Left lung (tissue), 10 donors: ENCODE results near the gene COA8. TPM values are rescaled to one million over a fixed set of nuclear protein-coding genes. Genes with fewer than 3 reads are reported as not detected.

Source experiments
- ATAC-seq: fragments of 200-7000 bp; cut with Tn5 transposase; one replicate; pipeline ENCODE4 v1.9.1; 2020; ENCODE audit warnings: moderate library complexity
- DNase-seq, 4 donors: peaks; one replicate each; pipeline ENCODE4 v3.0.0-alpha.2; 2013 to 2020
- H3K27ac ChIP-seq, 2 donors: fragments of 200-600 bp; sonication (generic) in 1 of 2; one replicate each; pipeline versions ENCODE4 v1.5.0 to v1.8.0; 2020 to 2021
- H3K27me3 ChIP-seq, 2 donors: fragments of 200-600 bp; sonication (generic) in 1 of 2; one replicate each; pipeline versions ENCODE4 v1.5.0 to v1.8.0; 2020 to 2021
- H3K36me3 ChIP-seq, 2 donors: fragments of 200-600 bp; sonication (generic) in 1 of 2; one replicate each; pipeline versions ENCODE4 v1.5.0 to v1.8.0; 2020 to 2021
- H3K4me1 ChIP-seq, 2 donors: fragments of 200-600 bp; one replicate each; pipeline ENCODE4 v1.8.0; 2021
- H3K4me3 ChIP-seq, 2 donors: fragments of 200-600 bp; sonication (generic) in 1 of 2; one replicate each; pipeline versions ENCODE4 v1.5.0 to v1.8.0; 2020 to 2021; ENCODE audit warnings: mild to moderate bottlenecking in 1 of 2
- H3K9me3 ChIP-seq, 2 donors: fragments of 200-600 bp; sonication (generic) in 1 of 2; one replicate each; pipeline versions ENCODE4 v1.5.0 to v1.8.0; 2020 to 2021
- CTCF ChIP-seq, 2 donors: fragments of 200-600 bp; sonication (generic) in 1 of 2; IDR thresholded peaks; one replicate each; pipeline versions ENCODE4 v1.5.0 to v1.8.0; 2021; ENCODE audit warnings: antibody characterized with exemption in 2 of 2
- intact Hi-C, 2 donors: fragments of 100-400 bp; cut with DNase I; formaldehyde crosslinking; loops; one replicate each; pipeline versions ENCODE4 v1.11.2 to v1.14.2; 2022
- polyA plus RNA-seq, 6 donors: library from polyadenylated mRNA; unstranded; fragments of 120-200 nt; gene quantifications; one replicate each; pipeline ENCODE4 v1.2.1, GENCODE V29; 2013; ENCODE audit not compliant: insufficient read length in 6 of 6
- total RNA-seq, 2 donors: library from RNA; stranded (reverse); fragmentation: NEBNext Ultra II Directional; extraction: Animal tissue kit (Norgen Biotek cat#: 25700); gene quantifications; one replicate each; pipeline ENCODE4 v1.2.1, GENCODE V29; 2021
- donor health status: DM: no; HTN: yes; CAD: no.
- donor health status: DM: no; HTN: no; CAD: no.

Gene COA8
- total and polyA plus RNA-seq, 8 donors: 33.2 to 41.7 (median 37.8) TPM

GRCh38 chr14:103594265-103594664 is 31.5 kb downstream of the COA8 start:
- Histone ChIP-seq H3K9me3 (no peaks in the 10 kb centered on the region), H3K4me1 (no peaks in the 10 kb centered on the region), H3K36me3 (peaks cover 0 to 23% of the 10 kb centered on the region in 2 donors), H3K27me3 (no peaks in the 10 kb centered on the region), H3K27ac (no peak overlapping the region), H3K4me3 (no peak overlapping the region)
- DNase-seq (peak in 1 of 4 donors; percentile 35), ATAC-seq (peak; percentile 33)
- TF ChIP-seq CTCF (IDR thresholded peaks at IDR 0.05): no peak
- intact Hi-C loops: no loop called here

DNA sequence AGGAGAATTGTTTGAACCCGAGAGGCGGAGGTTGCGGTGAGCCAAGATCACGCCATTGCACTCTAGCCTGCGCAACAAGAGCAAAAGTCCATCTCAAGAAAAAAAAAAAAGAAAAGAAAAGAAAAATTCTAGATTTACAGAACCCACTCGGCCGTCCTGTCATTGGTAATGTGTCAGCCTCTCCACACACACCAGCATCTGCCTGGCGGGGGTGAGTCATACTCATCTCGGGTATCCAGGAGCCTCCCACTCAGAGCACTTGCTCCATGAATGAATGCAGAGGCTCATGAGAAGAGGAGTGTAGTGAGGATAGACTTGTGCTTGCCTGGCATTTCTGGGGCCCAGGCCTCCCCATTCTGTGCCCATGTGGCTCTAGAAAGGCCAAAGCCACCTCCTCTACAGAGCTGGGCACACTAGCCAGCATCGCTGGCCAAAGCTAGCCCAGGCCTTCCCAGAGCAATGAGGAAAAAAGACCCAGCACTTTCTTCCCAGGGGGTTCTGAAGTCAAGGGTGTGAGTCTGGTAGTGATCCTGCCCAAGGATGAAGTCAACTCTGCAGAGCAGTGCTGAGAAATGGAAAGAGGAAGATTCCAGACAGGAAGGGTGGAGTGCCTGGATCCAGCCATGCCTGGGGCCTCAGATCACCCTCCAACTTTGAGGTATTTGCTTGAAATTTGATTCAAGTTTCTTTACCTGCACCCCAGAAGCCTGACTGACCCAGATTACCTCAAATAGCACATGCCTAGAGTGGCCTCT is 35.0 kb downstream of the COA8 start:
- H3K27me3 ChIP-seq: no peaks in the 10 kb centered on the region
- ATAC-seq: peak; percentile 73
- no peak overlapping the region for H3K4me3 ChIP-seq
- no peaks in the 10 kb centered on the region for H3K9me3 ChIP-seq
- intact Hi-C loops: no loop called here
- no peaks in the 10 kb centered on the region for H3K36me3 ChIP-seq
- H3K27ac ChIP-seq: no peak overlapping the region
- H3K4me1 ChIP-seq: no peaks in the 10 kb centered on the region
- no peak for DNase-seq
- no peak for TF ChIP-seq CTCF (IDR thresholded peaks at IDR 0.05)

DNA sequence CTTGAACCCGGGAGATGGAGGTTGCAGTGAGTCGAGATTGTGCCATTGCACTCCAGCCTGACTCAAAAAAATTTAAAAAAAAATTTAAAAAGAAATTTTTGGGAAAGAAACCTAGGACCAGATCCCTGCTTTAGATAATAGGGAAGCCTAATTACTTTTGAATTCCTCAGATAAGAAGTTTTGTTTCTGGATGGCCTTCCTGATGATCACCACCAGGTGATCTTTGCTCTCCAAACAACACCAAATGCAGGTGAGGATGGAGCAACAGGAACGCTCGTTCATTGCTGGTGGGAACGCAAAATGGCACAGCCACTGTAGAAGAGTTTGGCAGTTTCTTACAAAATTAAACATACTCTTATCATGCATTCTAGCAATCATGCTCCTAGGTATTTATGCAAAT is 37.7 kb downstream of the COA8 start:
- Histone ChIP-seq H3K27ac (no peak overlapping the region), H3K4me1 (no peaks in the 10 kb centered on the region), H3K4me3 (no peak overlapping the region), H3K27me3 (no peaks in the 10 kb centered on the region), H3K36me3 (no peaks in the 10 kb centered on the region), H3K9me3 (no peaks in the 10 kb centered on the region)
- no peak for DNase-seq
- ATAC-seq: no peak
- intact Hi-C loops: no loop called here
- no peak for TF ChIP-seq CTCF (IDR thresholded peaks at IDR 0.05)

DNA sequence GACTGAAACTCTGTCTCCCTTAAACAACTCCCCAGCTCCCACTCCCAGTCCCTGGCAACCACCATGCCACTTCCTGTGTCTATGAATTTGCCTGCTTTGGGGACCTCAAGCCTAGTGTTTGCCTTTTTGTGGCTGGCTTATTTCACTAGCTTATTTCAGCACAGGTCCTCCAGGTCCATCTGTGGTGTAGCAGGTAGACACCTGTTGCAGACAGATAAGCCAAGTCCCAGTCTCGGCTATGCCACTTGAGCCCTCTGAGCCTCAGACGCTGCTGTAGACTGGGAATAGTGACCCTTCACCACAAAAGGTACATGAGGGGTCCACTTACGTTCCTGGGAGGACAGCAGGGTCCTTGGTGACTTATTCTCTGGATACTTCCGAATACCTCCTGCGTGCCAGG is 41.9 kb downstream of the COA8 start:
- Histone ChIP-seq H3K27me3 (peaks cover 0 to 24% of the 10 kb centered on the region in 2 donors), H3K36me3 (no peaks in the 10 kb centered on the region), H3K27ac (no peak overlapping the region), H3K9me3 (no peaks in the 10 kb centered on the region), H3K4me3 (no peak overlapping the region), H3K4me1 (peaks cover 9 to 21% of the 10 kb centered on the region in 2 donors)
- TF ChIP-seq CTCF (IDR thresholded peaks at IDR 0.05): no peak
- intact Hi-C loops: no loop called here
- DNase-seq (no peak), ATAC-seq (no peak)

GRCh38 chr14:103606963-103607668 is 44.4 kb downstream of the COA8 start:
- no peak for TF ChIP-seq CTCF (IDR thresholded peaks at IDR 0.05)
- Histone ChIP-seq H3K27ac (no peak overlapping the region), H3K36me3 (no peaks in the 10 kb centered on the region), H3K27me3 (peaks cover 0 to 24% of the 10 kb centered on the region in 2 donors), H3K4me1 (peaks cover 9 to 21% of the 10 kb centered on the region in 2 donors), H3K4me3 (peak overlapping the region in 1 of 2 donors; percentile 19), H3K9me3 (peaks cover 5 to 16% of the 10 kb centered on the region in 2 donors)
- peak; percentile 81 to 93 (median 84) for DNase-seq
- peak; percentile 90 for ATAC-seq
- intact Hi-C loops: no loop called here
